Dedifferentiated amniotic fluid mesenchymal stem cell (primary cell): ENCODE results near the gene PBX4.

Experiments used
- DNase-seq: peaks from one replicate; pipeline ENCODE4 v3.0.0-alpha.2; 2016; ENCODE audit errors: extremely low spot score

Gene PBX4

DNA sequence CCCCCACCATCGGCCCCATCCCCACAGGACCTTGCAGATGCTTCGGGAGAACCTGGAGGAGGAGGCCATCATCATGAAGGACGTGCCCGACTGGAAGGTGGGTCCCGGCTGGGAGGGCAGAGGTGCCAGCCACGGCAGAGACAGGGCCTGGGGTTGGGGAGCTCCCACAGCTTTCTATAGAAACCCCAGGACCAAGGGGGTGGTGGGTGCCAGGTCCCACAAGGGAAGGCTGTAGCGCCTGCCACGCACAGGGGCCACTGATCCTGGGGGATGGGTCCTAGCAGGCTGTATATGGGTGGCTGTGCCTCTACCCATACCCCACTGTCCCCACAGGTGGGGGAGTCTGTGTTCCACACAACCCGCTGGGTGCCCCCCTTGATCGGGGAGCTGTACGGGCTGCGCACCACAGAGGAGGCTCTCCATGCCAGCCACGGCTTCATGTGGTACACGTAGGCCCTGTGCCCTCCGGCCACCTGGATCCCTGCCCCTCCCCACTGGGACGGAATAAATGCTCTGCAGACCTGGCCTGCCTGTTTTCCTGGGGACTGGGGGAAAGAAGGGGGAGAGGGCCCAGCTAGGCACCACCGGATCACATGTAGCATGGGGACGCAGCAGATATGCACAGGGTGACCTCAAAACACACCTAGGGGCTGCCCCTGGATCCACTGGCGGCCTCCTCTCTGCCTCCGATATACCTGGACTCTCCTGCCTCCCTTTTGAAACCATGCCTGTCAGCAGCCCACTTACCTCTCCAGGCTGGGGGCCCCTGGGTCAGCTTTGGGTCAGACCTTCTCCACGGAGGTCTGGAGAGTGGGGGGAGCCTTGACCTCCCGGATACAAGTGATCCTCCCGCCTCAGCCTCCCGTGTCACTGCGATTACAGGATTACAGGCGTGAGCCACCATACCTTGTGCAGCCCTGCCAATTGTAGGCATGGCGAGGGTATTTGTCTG is 90.5 kb downstream of the PBX4 start:
- no peak for DNase-seq

DNA sequence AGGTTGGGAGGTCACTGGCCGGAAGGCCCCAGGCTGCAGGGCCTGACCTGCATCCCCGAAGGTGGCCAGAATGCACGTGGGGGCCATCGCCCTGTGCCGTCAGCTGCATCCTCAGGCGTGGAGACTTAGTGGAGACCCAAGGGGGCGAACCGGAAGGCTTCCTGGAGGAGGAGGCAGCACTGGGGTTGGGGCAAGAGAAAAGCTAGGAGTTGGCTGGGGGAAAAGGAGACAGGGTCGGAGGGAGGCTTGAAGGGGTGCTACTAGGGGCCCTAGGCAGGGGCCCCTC is 91.2 kb downstream of the PBX4 start:
- DNase-seq: no peak

DNA sequence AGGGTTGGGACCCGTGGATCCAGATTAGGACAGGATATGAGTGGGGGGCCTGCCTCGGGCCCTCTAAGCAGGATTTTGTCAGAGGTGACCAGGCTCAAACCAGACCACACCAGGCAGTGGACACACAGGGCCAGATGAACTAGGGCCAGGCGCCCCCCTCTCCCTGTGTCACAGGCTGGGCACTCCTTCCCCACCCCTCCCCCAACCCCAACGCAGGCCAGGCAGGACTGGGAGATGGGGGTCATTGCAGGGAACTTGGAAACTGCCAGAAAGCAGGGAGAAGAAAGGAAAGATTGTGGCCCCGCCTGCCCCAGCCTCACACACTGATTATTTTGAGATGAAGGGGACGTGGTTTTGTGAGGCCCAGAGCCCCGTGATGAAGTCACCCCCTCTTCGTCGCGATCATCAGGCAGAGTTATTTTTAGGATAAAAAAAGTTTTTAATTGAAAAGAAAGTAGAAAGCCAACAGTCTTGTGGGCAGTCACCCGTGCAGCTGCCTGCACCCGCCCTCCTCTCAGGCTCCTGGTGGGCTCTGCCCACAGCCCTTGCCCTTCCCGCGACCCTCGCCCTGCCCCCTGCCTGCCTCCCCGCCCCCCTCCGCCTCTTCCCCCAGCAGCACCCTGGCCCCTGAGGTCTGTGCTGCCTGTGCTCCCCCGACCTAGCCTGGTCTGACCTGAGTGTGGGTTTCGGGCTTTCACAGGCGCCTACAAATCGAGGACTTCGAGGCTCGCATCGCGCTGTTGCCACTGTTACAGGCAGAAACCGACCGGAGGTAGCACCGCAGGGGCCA is 91.7 kb downstream of the PBX4 start:
- no peak for DNase-seq

DNA sequence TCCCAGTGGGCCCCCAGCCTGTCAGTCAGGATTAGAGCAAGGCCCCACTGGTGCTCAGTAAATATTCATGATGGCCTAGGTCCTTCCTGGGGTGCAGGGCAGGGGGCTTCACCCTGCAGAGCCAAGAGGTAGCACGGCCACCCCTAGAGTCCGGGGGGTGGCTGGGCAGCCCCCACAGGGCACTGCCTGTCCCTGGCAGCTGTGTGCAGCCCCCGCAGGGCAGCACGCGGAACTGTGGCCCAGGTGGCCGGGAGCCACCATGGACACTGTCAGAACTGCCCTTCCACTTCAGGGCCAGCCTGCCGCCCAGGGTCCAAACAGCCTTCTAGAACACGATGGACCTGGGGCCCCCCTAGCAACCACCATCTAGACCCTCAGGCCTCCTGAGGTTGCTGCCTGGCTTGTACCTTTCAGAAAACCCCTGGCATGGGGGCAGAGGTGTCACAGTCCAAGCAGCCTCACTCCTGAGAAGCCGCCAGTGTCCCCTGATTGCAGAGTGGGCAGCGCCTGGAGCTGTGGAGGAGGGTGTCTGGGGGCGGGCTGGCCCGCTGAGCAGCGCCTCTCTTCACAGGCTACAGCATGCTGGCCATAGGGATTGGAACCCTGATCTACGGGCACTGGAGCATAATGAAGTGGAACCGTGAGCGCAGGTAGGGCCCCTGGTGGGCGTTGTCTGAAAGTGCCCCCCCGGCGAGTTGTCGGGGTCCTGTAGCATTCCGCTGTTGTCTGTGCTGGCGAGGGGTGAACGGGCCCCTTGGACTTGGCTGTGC is 92.7 kb downstream of the PBX4 start:
- no peak for DNase-seq

DNA sequence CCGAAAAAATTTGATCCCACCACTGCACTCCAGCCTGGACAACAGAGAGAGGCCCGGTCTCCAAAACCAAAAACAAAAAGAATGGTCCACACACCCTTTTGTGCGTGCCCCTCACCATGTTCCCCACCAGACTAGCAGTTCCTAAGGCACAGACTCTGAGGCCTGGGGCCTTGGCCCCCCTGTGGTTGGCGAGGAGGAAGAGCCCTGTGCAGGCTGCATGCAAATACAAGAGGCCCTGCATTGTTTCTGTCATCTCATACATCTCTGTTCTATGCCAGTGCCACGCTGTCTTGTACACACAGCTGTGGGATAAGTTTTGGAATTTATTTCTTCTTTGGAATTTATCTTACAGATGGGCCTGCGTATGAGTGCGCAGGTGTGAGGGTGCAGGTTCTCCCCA is 94.4 kb downstream of the PBX4 start:
- no peak for DNase-seq

DNA sequence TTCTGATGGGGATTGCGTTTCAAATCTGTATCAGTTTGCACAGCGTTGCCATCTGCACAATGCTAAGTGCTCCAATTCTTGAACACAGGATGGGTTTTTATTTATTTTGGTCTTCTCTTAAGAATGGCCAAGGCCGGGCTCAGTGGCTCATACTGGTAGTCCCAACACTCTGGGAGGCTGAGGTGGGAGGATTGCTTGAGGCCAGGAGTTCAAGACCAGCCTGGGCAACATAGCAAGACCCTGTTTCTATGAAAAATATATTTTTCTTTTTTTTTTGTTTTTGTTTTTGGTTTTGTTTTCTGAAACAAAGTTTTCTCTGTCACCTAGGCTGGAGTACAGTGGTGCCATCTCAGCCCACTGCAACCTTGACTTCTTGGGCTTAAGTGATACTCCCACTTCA is 95.3 kb downstream of the PBX4 start:
- no peak for DNase-seq

DNA sequence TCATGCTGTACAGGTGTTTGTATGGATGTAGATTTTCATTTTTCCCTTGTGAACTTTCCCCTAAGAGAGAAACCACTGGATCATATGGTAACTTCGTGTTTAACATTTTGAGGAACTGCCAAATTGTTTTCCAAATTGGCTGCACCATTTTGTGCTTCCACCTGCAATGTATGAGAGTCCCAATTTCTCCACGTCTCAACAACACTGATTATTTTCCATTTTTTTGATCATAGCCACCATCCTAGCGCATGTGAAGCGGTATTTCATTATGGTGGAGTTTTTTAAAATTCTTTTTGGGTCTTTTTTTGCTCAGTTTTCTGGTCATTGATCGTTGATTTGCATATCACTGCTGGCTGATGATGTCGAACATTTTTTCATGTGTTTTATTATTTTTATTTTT is 97.5 kb downstream of the PBX4 start:
- DNase-seq: no peak

DNA sequence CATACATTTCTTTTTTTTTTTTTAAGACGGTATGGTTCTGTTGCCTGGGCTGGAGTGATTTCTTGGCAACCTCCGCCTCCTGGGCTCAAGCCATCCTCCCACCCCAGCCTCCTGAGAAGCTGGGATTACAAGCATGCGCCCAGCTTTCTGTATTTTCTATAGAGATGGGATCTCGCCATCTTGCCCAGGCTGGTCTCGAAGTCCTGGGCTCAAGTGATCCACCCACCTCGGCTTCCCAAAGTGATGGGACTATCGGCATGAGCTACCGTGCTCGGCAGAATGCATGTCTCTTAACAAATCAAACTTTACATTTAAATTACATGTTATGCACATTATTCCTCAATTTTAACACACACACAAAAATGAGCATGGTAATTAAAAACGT is 101.3 kb downstream of the PBX4 start:
- DNase-seq: no peak

DNA sequence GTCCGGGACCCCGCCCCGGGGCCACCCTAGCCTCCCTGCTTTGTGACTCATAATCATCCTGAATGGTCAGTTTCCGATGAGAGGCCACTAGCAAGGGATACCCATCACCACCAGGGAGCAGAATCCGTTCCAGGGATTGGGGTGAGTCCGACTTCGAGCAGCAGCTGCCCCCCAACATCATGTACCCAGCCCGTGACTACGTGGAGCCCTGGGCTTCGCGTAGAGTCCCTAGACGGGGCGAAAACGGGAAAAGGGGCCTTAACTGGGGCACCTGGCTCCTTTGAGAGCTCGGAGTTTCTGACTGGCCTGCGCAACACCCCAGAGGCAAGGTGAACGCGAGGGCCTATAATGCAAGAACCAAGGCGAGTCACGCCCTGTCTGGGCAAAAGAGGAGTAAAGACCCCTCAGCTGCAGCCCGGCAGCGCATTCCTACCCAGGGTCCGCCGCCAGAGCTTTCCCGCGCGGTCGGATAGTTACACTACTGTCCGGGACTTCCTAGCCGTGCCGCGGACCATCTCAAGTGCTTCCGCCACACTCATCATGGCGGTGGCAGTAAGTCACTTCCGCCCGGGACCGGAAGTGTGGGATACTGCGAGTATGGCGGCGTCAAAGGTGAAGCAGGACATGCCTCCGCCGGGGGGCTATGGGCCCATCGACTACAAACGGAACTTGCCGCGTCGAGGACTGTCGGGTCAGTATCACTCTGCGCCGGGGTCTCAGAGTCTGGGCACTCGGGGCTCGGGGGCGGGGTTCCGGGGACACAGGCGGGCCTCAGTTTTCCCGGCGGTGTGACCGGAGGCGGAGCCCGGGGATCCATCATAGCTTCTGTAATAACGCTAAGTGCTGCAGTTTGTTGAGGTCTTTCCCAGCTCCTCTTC is 102.6 kb downstream of the PBX4 start, which contains the start of gene NDUFA13:
TSS of gene NDUFA13 (plus strand) at position 584 of the 878 bp plus-strand sequence. CDS start at position 598, 14 bp downstream.
- DNase-seq: peak; percentile 87

DNA sequence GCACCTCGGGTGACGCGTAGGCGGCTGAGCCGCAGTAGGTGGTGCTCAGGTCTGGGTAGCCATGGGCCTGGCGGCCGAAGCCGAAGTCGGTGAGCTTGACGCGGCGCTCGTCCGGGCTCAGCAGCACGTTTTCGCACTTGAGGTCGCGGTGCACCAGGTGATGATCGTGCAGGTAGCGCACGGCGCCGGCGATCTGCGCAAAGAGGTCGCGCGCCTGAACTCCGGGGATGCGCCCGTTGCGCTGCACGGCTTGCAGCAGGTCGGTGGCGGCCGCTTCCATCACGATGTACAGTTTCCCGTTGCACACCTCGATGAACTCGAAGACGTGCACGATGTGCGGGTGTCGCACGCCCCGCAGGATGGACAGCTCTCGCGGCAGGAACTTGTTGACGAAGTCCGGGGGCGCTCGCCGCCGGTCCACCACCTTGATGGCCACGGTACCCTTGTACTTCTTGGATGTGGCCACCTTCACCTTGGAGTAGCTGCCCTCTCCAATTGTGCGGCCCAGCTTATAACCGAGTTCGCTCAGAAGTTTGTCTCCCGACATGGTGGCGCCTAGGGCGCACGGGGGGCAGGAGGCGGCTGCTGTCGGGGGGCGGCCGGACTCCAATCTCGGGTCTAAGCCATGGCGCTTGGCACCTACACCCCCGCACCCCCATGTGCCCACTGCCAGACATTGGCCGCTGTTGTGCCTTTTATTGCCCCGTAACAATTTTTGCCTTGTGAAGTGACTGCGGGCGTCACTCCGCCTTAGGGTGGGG is 103.4 kb downstream of the PBX4 start, which contains the start of gene TSSK6:
TSS of gene TSSK6 (minus strand) at position 668 of the 761 bp plus-strand sequence. CDS start at position 547, 121 bp downstream.
- no peak for DNase-seq

DNA sequence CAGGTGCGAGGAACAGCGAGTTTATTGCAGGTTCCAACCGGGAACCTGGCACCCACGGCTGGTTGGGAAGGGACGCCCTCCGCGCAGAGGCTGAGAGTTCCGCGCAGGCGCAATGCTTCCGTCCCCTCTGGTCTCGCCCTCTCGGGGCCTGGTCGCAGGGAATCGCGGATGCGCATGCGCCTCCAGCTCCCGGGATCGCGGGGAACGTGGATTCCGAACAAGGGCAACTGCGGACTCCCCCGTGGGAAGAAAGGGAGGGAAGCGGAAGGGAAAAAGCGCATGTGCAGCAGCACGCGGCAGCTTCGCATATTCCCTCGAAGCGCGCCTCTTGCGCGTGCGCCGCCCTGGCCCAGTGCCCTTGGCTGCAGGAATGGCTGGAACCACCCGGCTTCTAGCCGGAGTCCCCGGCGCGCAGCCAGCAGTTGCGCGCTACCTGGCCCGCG is 104.3 kb downstream of the PBX4 start:
- no peak for DNase-seq

DNA sequence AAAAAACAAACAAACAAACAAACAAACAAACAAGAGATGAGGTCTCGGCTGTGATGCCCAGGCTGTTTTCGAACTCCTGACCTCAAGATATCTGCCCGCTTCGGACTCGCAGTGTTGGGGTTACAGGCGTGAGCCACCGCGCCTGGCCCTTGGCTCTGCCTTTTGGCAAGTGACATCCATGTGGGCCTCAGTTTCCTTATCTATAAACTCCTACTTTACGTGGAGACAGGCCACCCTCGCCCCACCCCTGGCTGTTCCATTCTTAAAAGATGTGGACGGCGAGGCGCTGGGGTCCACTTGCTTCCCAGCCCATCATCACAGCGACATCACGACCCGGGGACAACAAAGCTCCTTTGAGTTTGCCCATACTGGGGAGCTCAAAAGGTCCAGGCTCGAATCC is 104.8 kb downstream of the PBX4 start:
- DNase-seq: no peak
